HepG2 (cell line): ENCODE results near the gene RIMS3. TPM values are rescaled to one million over a fixed set of nuclear protein-coding genes. Genes with fewer than 3 reads are reported as not detected.
A peak's percentile ranks its signal among the peaks of the same experiment; 100 is the strongest.

Source experiments
- ATF7-NPFF ChIP-seq: sonication (generic); formaldehyde crosslinking; IDR thresholded peaks from 2 replicates; pipeline ENCODE4 v1.8.1; 2023; ENCODE audit warnings: mild to moderate bottlenecking, low read depth, missing genetic modification reagents, moderate library complexity
- BHLHE40 ChIP-seq: IDR thresholded peaks from 2 replicates; pipeline ENCODE4 v1.6.1; 2011; ENCODE audit warnings: low read length, improper control_type of control experiment
- FOXA3 ChIP-seq: IDR thresholded peaks from 2 replicates; pipeline ENCODE4 v1.6.1; 2016; ENCODE audit warnings: missing genetic modification reagents, missing compliant biosample characterization
- HMG20A ChIP-seq: IDR thresholded peaks from 2 replicates; pipeline ENCODE4 v1.6.1; 2016; ENCODE audit warnings: borderline replicate concordance
- MTF2 ChIP-seq: sonication (generic); formaldehyde crosslinking; IDR thresholded peaks from 2 replicates; pipeline ENCODE4 v1.5.0; 2020; ENCODE audit warnings: missing genetic modification reagents, borderline replicate concordance
- NR3C1 ChIP-seq: sonication (generic); formaldehyde crosslinking; IDR thresholded peaks from 2 replicates; pipeline ENCODE4 v1.4.0; 2020; ENCODE audit warnings: missing genetic modification reagents
- NRL ChIP-seq: sonication (generic); formaldehyde crosslinking; IDR thresholded peaks from 2 replicates; pipeline ENCODE4 v1.5.0; 2020; ENCODE audit warnings: missing genetic modification reagents, mild to moderate bottlenecking, moderate library complexity, borderline replicate concordance
- RFXANK ChIP-seq: IDR thresholded peaks from 2 replicates; pipeline ENCODE4 v1.6.1; 2016
- SAP130 ChIP-seq: IDR thresholded peaks from 2 replicates; pipeline ENCODE4 v1.6.1; 2016; ENCODE audit warnings: low read depth
- TBX2 ChIP-seq: sonication (generic); formaldehyde crosslinking; IDR thresholded peaks from 2 replicates; pipeline ENCODE4 v1.5.0; 2020; ENCODE audit warnings: missing genetic modification reagents, mild to moderate bottlenecking, borderline replicate concordance
- THAP11 ChIP-seq: IDR thresholded peaks from 2 replicates; pipeline ENCODE4 v1.6.1; 2016; ENCODE audit warnings: missing biosample characterization, missing genetic modification reagents
- ZNF510 ChIP-seq: sonication (generic); formaldehyde crosslinking; IDR thresholded peaks from 2 replicates; pipeline ENCODE4 v1.4.0; 2020; ENCODE audit warnings: low read depth, mild to moderate bottlenecking, missing genetic modification reagents
- ZNF670 ChIP-seq: sonication (generic); formaldehyde crosslinking; IDR thresholded peaks from 2 replicates; pipeline ENCODE4 v1.8.0; 2022; ENCODE audit warnings: mild to moderate bottlenecking, missing genetic modification reagents, borderline replicate concordance
- ZZZ3 ChIP-seq: sonication (generic); formaldehyde crosslinking; IDR thresholded peaks from 2 replicates; pipeline ENCODE4 v1.4.0; 2020; ENCODE audit warnings: missing genetic modification reagents, mild to moderate bottlenecking, borderline replicate concordance
- polyA plus RNA-seq, 8 experiments: library from polyadenylated mRNA; depleted of rRNA in 3 of 8; stranded (reverse) in 7 of 8; unstranded in 1 of 8; fragments of >200 nt; fragmentation: Illumina TruSeq in 4 of 8; extraction: Trizol in 4 of 8; gene quantifications; 2 replicates each; pipeline versions ENCODE4 v1.2.1 to v1.2.3, GENCODE V29; 2011 to 2016; ENCODE audit warnings: low read depth in 4 of 8, missing spikeins in 1 of 8, mixed read lengths in 1 of 8; ENCODE audit not compliant: insufficient read depth in 1 of 8
- total RNA-seq, 5 experiments: library from RNA; depleted of rRNA; stranded (reverse); fragments of >200 nt; fragmentation: Illumina TruSeq; extraction: Trizol; gene quantifications; 2 replicates each; pipeline ENCODE4 v1.2.3, GENCODE V29; 2016; ENCODE audit warnings: low read depth in 1 of 5
- TF ChIP-seq, protein P1 (sequence below): sonication (generic); formaldehyde crosslinking; IDR thresholded peaks from 2 replicates; pipeline ENCODE4 v1.4.0; 2020; ENCODE audit warnings: mild to moderate bottlenecking, missing genetic modification reagents
- TF ChIP-seq, protein P2 (sequence below): sonication (generic); formaldehyde crosslinking; IDR thresholded peaks from 2 replicates; pipeline ENCODE4 v1.5.0; 2020; ENCODE audit warnings: mild to moderate bottlenecking, missing genetic modification reagents
- TF ChIP-seq, protein P3 (sequence below): sonication (generic); formaldehyde crosslinking; IDR thresholded peaks from 2 replicates; pipeline ENCODE4 v1.4.0; 2020; ENCODE audit warnings: mild to moderate bottlenecking, missing genetic modification reagents

RIMS3 gene
- total and polyA plus RNA-seq, 2 of the 13 experiments (the other 11 are each of a cell fraction or from before 2014, with no cell fraction given), result 2.1 to 5.4 TPM

DNA sequence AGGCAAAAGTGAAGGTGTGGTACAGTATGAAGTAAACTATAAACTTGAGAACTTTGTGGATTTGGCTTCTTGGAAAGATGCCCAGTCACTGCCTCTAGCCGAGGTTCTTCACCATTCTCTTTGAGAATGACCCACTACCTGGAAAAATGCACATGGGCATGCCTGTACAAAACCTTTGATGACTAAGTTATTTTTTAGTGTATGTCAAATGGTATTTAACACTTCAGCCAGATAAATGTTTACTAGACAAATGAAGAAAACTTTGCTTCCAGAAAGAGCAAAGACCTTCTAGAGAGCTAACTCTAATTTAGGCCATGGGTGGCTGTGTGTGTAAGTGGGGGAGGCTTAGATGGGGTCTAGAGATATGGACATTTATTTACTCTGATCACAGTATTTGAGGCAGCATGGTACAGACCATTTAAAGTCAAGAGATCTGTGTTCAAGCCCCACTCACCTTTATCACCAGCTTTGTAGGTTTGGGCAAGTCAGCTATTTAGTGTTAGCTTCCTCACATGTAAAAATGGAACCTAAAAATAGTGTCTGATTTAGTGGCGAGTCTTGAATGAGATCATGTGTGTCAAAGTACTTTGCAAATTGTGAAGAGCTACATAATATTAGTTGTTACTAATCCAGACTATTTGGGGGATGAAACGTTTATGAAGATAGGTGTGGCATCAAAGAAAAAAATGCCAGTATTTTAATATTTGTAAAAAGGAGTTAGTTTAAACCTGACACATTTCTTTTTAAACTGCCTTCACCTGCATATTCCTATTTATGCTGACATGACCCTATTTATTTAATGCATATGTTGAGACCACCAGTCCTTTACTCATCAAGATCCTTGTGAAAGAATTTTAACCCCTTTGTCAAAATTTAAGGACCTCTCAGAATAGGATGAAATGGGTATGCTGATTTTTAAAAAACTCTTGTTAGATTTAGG, 46.3 kb upstream of the RIMS3 start (continued):
- TF ChIP-seq, protein P1, sequence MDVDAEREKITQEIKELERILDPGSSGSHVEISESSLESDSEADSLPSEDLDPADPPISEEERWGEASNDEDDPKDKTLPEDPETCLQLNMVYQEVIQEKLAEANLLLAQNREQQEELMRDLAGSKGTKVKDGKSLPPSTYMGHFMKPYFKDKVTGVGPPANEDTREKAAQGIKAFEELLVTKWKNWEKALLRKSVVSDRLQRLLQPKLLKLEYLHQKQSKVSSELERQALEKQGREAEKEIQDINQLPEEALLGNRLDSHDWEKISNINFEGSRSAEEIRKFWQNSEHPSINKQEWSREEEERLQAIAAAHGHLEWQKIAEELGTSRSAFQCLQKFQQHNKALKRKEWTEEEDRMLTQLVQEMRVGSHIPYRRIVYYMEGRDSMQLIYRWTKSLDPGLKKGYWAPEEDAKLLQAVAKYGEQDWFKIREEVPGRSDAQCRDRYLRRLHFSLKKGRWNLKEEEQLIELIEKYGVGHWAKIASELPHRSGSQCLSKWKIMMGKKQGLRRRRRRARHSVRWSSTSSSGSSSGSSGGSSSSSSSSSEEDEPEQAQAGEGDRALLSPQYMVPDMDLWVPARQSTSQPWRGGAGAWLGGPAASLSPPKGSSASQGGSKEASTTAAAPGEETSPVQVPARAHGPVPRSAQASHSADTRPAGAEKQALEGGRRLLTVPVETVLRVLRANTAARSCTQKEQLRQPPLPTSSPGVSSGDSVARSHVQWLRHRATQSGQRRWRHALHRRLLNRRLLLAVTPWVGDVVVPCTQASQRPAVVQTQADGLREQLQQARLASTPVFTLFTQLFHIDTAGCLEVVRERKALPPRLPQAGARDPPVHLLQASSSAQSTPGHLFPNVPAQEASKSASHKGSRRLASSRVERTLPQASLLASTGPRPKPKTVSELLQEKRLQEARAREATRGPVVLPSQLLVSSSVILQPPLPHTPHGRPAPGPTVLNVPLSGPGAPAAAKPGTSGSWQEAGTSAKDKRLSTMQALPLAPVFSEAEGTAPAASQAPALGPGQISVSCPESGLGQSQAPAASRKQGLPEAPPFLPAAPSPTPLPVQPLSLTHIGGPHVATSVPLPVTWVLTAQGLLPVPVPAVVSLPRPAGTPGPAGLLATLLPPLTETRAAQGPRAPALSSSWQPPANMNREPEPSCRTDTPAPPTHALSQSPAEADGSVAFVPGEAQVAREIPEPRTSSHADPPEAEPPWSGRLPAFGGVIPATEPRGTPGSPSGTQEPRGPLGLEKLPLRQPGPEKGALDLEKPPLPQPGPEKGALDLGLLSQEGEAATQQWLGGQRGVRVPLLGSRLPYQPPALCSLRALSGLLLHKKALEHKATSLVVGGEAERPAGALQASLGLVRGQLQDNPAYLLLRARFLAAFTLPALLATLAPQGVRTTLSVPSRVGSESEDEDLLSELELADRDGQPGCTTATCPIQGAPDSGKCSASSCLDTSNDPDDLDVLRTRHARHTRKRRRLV, result no peak
- TF ChIP-seq ZNF510 (no peak), SAP130 (CRISPR knock-in tag) (peak; percentile 28; the same call in 1 of the 2 replicates), NRL (CRISPR knock-in tag) (no peak), THAP11 (no peak), BHLHE40 (no peak), TBX2 (CRISPR knock-in tag) (no peak), RFXANK (no peak), HMG20A (no peak), NR3C1 (no peak), ZZZ3 (no peak), MTF2 (CRISPR knock-in tag) (no peak), ATF7-NPFF (CRISPR knock-in tag) (no peak), FOXA3 (CRISPR knock-in tag) (0 out of 2 replicates have a peak, but pooled peaks have one; percentile 11), ZNF670 (no peak)
- TF ChIP-seq, protein P2, sequence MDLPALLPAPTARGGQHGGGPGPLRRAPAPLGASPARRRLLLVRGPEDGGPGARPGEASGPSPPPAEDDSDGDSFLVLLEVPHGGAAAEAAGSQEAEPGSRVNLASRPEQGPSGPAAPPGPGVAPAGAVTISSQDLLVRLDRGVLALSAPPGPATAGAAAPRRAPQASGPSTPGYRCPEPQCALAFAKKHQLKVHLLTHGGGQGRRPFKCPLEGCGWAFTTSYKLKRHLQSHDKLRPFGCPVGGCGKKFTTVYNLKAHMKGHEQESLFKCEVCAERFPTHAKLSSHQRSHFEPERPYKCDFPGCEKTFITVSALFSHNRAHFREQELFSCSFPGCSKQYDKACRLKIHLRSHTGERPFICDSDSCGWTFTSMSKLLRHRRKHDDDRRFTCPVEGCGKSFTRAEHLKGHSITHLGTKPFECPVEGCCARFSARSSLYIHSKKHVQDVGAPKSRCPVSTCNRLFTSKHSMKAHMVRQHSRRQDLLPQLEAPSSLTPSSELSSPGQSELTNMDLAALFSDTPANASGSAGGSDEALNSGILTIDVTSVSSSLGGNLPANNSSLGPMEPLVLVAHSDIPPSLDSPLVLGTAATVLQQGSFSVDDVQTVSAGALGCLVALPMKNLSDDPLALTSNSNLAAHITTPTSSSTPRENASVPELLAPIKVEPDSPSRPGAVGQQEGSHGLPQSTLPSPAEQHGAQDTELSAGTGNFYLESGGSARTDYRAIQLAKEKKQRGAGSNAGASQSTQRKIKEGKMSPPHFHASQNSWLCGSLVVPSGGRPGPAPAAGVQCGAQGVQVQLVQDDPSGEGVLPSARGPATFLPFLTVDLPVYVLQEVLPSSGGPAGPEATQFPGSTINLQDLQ (CRISPR knock-in tag), result no peak
- TF ChIP-seq, protein P3, sequence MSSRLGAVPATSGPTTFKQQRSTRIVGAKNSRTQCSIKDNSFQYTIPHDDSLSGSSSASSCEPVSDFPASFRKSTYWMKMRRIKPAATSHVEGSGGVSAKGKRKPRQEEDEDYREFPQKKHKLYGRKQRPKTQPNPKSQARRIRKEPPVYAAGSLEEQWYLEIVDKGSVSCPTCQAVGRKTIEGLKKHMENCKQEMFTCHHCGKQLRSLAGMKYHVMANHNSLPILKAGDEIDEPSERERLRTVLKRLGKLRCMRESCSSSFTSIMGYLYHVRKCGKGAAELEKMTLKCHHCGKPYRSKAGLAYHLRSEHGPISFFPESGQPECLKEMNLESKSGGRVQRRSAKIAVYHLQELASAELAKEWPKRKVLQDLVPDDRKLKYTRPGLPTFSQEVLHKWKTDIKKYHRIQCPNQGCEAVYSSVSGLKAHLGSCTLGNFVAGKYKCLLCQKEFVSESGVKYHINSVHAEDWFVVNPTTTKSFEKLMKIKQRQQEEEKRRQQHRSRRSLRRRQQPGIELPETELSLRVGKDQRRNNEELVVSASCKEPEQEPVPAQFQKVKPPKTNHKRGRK, result no peak
